ENCODE results near the gene PROKR2.

DNA sequence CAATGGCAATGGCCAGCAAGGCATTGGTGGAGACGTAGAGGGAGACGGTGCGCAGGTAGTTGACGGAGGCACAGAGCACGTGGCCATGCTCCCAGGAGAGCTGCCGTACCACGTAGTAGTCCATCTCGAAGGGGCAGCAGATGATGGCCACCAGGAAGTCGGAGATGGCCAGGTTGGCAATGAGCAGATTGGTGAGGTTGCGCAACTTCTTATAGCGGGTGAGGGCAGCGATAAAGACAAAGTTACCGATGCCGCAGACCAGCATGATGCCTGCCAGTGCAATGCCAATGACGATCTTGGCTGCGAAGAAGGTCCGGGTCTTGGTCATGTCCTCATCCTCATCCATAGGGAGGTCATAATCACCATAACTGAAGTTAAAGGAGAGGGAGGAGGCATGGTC, 2.8 kb downstream of the PROKR2 start:
- TF ChIP-seq RAD21 (conservative IDR thresholded peaks at IDR 0.05 in 1 of 2, IDR thresholded peaks at IDR 0.05 in 1 of 2), result no peak
- TF ChIP-seq, protein P1, sequence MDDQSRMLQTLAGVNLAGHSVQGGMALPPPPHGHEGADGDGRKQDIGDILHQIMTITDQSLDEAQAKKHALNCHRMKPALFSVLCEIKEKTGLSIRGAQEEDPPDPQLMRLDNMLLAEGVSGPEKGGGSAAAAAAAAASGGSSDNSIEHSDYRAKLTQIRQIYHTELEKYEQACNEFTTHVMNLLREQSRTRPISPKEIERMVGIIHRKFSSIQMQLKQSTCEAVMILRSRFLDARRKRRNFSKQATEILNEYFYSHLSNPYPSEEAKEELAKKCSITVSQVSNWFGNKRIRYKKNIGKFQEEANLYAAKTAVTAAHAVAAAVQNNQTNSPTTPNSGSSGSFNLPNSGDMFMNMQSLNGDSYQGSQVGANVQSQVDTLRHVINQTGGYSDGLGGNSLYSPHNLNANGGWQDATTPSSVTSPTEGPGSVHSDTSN (IDR thresholded peaks at IDR 0.05), result no peak
- no peak for TF ChIP-seq SMC3 (IDR thresholded peaks at IDR 0.05)
- TF ChIP-seq POLR2A (IDR thresholded peaks at IDR 0.05; ENCODE audit: low read length), result no peak
- peak; percentile 68 to 82; a peak in 3 of 4 replicates for TF ChIP-seq CEBPB (IDR thresholded peaks at IDR 0.05)
- TF ChIP-seq, protein P2, sequence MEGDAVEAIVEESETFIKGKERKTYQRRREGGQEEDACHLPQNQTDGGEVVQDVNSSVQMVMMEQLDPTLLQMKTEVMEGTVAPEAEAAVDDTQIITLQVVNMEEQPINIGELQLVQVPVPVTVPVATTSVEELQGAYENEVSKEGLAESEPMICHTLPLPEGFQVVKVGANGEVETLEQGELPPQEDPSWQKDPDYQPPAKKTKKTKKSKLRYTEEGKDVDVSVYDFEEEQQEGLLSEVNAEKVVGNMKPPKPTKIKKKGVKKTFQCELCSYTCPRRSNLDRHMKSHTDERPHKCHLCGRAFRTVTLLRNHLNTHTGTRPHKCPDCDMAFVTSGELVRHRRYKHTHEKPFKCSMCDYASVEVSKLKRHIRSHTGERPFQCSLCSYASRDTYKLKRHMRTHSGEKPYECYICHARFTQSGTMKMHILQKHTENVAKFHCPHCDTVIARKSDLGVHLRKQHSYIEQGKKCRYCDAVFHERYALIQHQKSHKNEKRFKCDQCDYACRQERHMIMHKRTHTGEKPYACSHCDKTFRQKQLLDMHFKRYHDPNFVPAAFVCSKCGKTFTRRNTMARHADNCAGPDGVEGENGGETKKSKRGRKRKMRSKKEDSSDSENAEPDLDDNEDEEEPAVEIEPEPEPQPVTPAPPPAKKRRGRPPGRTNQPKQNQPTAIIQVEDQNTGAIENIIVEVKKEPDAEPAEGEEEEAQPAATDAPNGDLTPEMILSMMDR (IDR thresholded peaks at IDR 0.05), result no peak
- TF ChIP-seq, protein P3, sequence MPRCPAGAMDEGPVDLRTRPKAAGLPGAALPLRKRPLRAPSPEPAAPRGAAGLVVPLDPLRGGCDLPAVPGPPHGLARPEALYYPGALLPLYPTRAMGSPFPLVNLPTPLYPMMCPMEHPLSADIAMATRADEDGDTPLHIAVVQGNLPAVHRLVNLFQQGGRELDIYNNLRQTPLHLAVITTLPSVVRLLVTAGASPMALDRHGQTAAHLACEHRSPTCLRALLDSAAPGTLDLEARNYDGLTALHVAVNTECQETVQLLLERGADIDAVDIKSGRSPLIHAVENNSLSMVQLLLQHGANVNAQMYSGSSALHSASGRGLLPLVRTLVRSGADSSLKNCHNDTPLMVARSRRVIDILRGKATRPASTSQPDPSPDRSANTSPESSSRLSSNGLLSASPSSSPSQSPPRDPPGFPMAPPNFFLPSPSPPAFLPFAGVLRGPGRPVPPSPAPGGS (IDR thresholded peaks at IDR 0.05), result no peak
- TF ChIP-seq, protein P4, sequence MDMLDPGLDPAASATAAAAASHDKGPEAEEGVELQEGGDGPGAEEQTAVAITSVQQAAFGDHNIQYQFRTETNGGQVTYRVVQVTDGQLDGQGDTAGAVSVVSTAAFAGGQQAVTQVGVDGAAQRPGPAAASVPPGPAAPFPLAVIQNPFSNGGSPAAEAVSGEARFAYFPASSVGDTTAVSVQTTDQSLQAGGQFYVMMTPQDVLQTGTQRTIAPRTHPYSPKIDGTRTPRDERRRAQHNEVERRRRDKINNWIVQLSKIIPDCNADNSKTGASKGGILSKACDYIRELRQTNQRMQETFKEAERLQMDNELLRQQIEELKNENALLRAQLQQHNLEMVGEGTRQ (IDR thresholded peaks at IDR 0.05), result no peak
- no peak for TF ChIP-seq NR3C1 (IDR thresholded peaks at IDR 0.05)
